Large intestine (tissue), 12 donors: ENCODE results near the gene RPL35A. TPM values are rescaled to one million over a fixed set of nuclear protein-coding genes. Genes with fewer than 3 reads are reported as not detected.
"Not testable (repeated sequence)": the region's sequence is repeated elsewhere in the genome, so short reads cannot be mapped to it uniquely, and the experiment has no call there.

Experiments used
- DNase-seq, 2 donors: peaks; one replicate each; pipeline versions ENCODE4 v3.0.0 to v3.0.0-alpha.2; 2013
- H3K27ac ChIP-seq: one replicate; pipeline ENCODE4 v1.5.1; 2013; ENCODE audit warnings: low read length
- H3K27me3 ChIP-seq: 2 replicates; pipeline ENCODE4 v1.6.1; 2013; ENCODE audit warnings: low read length; ENCODE audit not compliant: control insufficient read depth, insufficient read depth
- H3K36me3 ChIP-seq: 2 replicates; pipeline ENCODE4 v1.6.1; 2013; ENCODE audit warnings: low read length; ENCODE audit not compliant: control insufficient read depth, insufficient read depth
- H3K4me1 ChIP-seq: one replicate; pipeline ENCODE4 v1.6.1; 2013; ENCODE audit warnings: low read length; ENCODE audit not compliant: control insufficient read depth, insufficient read depth
- H3K4me3 ChIP-seq: one replicate; pipeline ENCODE4 v1.5.1; 2013; ENCODE audit warnings: low read length
- H3K9me3 ChIP-seq: one replicate; pipeline ENCODE4 v1.6.1; 2013; ENCODE audit warnings: mild to moderate bottlenecking, low read depth, low read length, moderate library complexity; ENCODE audit not compliant: control insufficient read depth
- WGBS: methylation state at CpG from one replicate; pipeline ENCODE4 v1.1.5; 2013; ENCODE audit warnings: low lambda C conversion rate; ENCODE audit not compliant: insufficient coverage; 5-methylcytosine and 5-hydroxymethylcytosine counted together
- long read RNA-seq, 11 donors: transcript quantifications; one replicate each; lab custom pipeline, GENCODE V29; 2026
- polyA plus RNA-seq: library from polyadenylated mRNA; unstranded; fragments of 120-200 nt; gene quantifications from one replicate; pipeline ENCODE4 v1.2.1, GENCODE V29; 2013

RPL35A gene
- 2,232 TPM for polyA plus RNA-seq
- long read RNA-seq, donor 1, transcript RPL35A-206 (5 exons, 1,444 nt): major isoform, 875 of 2,052 reads
- long read RNA-seq, donor 1, transcript RPL35A-209 (3 exons, 579 nt): minor isoform, 25 of 2,052 reads
- long read RNA-seq, donor 1, transcript RPL35A-207 (2 exons, 687 nt): minor isoform, 79 of 2,052 reads
- long read RNA-seq, donor 1, transcript RPL35A-208 (4 exons, 677 nt): minor isoform, 118 of 2,052 reads
- long read RNA-seq, donor 1, partial matches to known transcripts: 848 of 2,052 reads
- long read RNA-seq, donor 1, other reads (novel, unspliced or antisense): 91 of 2,052 reads
- long read RNA-seq, donor 2, transcript RPL35A-206 (5 exons, 1,444 nt): major isoform, 1,488 of 3,438 reads
- long read RNA-seq, donor 2, transcript RPL35A-209 (3 exons, 579 nt): minor isoform, 27 of 3,438 reads
- long read RNA-seq, donor 2, transcript RPL35A-207 (2 exons, 687 nt): minor isoform, 143 of 3,438 reads
- long read RNA-seq, donor 2, transcript RPL35A-208 (4 exons, 677 nt): minor isoform, 250 of 3,438 reads
- long read RNA-seq, donor 2, partial matches to known transcripts: 1,339 of 3,438 reads
- long read RNA-seq, donor 2, other reads (novel, unspliced or antisense): 161 of 3,438 reads
- long read RNA-seq, donor 3: 0 reads
- long read RNA-seq, donor 4, transcript RPL35A-208 (4 exons, 677 nt): minor isoform, 32 of 567 reads
- long read RNA-seq, donor 4, transcript RPL35A-206 (5 exons, 1,444 nt): major isoform, 216 of 567 reads
- long read RNA-seq, donor 4, transcript RPL35A-207 (2 exons, 687 nt): minor isoform, 22 of 567 reads
- long read RNA-seq, donor 4, partial matches to known transcripts: 272 of 567 reads
- long read RNA-seq, donor 4, other reads (novel, unspliced or antisense): 16 of 567 reads
- long read RNA-seq, donor 5, transcript RPL35A-205 (5 exons, 553 nt): minor isoform, 21 of 1,746 reads
- long read RNA-seq, donor 5, transcript RPL35A-206 (5 exons, 1,444 nt): major isoform, 891 of 1,746 reads
- long read RNA-seq, donor 5, transcript RPL35A-207 (2 exons, 687 nt): minor isoform, 31 of 1,746 reads
- long read RNA-seq, donor 5, transcript RPL35A-208 (4 exons, 677 nt): minor isoform, 82 of 1,746 reads
- long read RNA-seq, donor 5, partial matches to known transcripts: 595 of 1,746 reads
- long read RNA-seq, donor 5, other reads (novel, unspliced or antisense): 106 of 1,746 reads
- long read RNA-seq, donor 6, transcript RPL35A-207 (2 exons, 687 nt): minor isoform, 198 of 3,243 reads
- long read RNA-seq, donor 6, transcript RPL35A-209 (3 exons, 579 nt): minor isoform, 30 of 3,243 reads
- long read RNA-seq, donor 6, transcript RPL35A-208 (4 exons, 677 nt): minor isoform, 209 of 3,243 reads
- long read RNA-seq, donor 6, transcript RPL35A-206 (5 exons, 1,444 nt): major isoform, 1,314 of 3,243 reads
- long read RNA-seq, donor 6, partial matches to known transcripts: 1,335 of 3,243 reads
- long read RNA-seq, donor 6, other reads (novel, unspliced or antisense): 134 of 3,243 reads
- long read RNA-seq, donor 7, transcript RPL35A-207 (2 exons, 687 nt): minor isoform, 50 of 1,812 reads
- long read RNA-seq, donor 7, transcript RPL35A-206 (5 exons, 1,444 nt): major isoform, 845 of 1,812 reads
- long read RNA-seq, donor 7, transcript RPL35A-209 (3 exons, 579 nt): minor isoform, 19 of 1,812 reads
- long read RNA-seq, donor 7, transcript RPL35A-208 (4 exons, 677 nt): minor isoform, 78 of 1,812 reads
- long read RNA-seq, donor 7, partial matches to known transcripts: 713 of 1,812 reads
- long read RNA-seq, donor 7, other reads (novel, unspliced or antisense): 96 of 1,812 reads
- long read RNA-seq, donor 8, transcript RPL35A-205 (5 exons, 553 nt): minor isoform, 36 of 5,414 reads
- long read RNA-seq, donor 8, transcript RPL35A-207 (2 exons, 687 nt): minor isoform, 122 of 5,414 reads
- long read RNA-seq, donor 8, transcript RPL35A-206 (5 exons, 1,444 nt): major isoform, 2,583 of 5,414 reads
- long read RNA-seq, donor 8, transcript RPL35A-208 (4 exons, 677 nt): minor isoform, 203 of 5,414 reads
- long read RNA-seq, donor 8, partial matches to known transcripts: 2,145 of 5,414 reads
- long read RNA-seq, donor 8, other reads (novel, unspliced or antisense): 284 of 5,414 reads
- long read RNA-seq, donor 9, transcript RPL35A-208 (4 exons, 677 nt): minor isoform, 265 of 5,111 reads
- long read RNA-seq, donor 9, transcript RPL35A-209 (3 exons, 579 nt): minor isoform, 49 of 5,111 reads
- long read RNA-seq, donor 9, transcript RPL35A-206 (5 exons, 1,444 nt): major isoform, 1,978 of 5,111 reads
- long read RNA-seq, donor 9, transcript RPL35A-207 (2 exons, 687 nt): minor isoform, 169 of 5,111 reads
- long read RNA-seq, donor 9, partial matches to known transcripts: 2,302 of 5,111 reads
- long read RNA-seq, donor 9, other reads (novel, unspliced or antisense): 311 of 5,111 reads
- long read RNA-seq, donor 10, transcript RPL35A-209 (3 exons, 579 nt): minor isoform, 32 of 4,135 reads
- long read RNA-seq, donor 10, transcript RPL35A-207 (2 exons, 687 nt): minor isoform, 102 of 4,135 reads
- long read RNA-seq, donor 10, transcript RPL35A-208 (4 exons, 677 nt): minor isoform, 157 of 4,135 reads
- long read RNA-seq, donor 10, transcript RPL35A-206 (5 exons, 1,444 nt): major isoform, 1,798 of 4,135 reads
- long read RNA-seq, donor 10, partial matches to known transcripts: 1,780 of 4,135 reads
- long read RNA-seq, donor 10, other reads (novel, unspliced or antisense): 240 of 4,135 reads
- long read RNA-seq, donor 11, transcript RPL35A-206 (5 exons, 1,444 nt): major isoform, 1,010 of 2,352 reads
- long read RNA-seq, donor 11, transcript RPL35A-209 (3 exons, 579 nt): minor isoform, 25 of 2,352 reads
- long read RNA-seq, donor 11, transcript RPL35A-208 (4 exons, 677 nt): minor isoform, 106 of 2,352 reads
- long read RNA-seq, donor 11, transcript RPL35A-207 (2 exons, 687 nt): minor isoform, 91 of 2,352 reads
- long read RNA-seq, donor 11, partial matches to known transcripts: 999 of 2,352 reads
- long read RNA-seq, donor 11, other reads (novel, unspliced or antisense): 96 of 2,352 reads

DNA sequence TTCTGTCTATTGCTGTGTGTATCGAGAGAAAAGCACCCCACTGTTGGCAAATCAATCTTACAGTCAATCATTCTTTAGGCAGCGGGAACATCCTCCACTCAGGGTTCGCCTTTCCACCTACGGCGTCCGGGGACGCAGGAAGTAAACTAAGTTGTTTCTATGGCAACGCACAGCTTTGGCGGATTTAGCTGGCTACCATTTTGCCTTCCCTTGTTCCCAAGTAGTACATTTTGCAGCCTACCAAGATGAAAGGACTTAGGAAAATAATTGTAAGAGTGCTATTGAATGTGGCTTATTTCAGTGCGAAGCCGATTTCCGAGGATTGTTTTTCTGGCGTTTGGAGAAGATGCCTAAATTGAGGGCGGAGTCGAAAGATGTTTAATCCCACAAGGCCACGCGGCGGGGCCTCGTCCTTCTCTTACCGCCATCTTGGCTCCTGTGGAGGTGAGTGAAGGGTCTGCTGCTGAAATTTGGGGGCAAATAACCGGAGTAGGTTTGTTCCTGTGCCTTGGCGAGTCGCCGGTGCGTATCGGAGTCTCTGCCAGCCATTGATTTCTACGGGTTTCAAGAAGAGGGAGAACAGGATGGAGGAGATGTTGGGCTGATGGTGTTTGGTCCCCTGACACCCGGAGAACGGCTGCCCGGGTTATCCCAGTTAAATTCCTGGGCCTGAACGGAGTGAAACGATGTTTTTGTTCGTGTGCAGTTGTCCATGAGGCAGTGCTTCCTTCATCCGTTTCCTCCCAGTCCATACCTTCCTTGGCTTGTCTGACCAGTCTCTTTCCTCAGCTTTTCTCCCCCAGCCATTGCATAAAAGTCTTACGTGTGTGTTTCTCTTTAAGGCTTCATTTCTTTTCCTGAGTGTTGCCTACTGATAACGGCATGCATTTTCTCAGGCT, at the start of gene RPL35A:
TSS of gene RPL35A (plus strand) at position 413 of the 899 bp plus-strand sequence. CDS start 778 bp downstream, outside the sequence.
- H3K36me3 ChIP-seq: peaks cover 40% of the 10 kb centered on the region
- no peaks in the 10 kb centered on the region for H3K9me3 ChIP-seq
- H3K27ac ChIP-seq: peak within 1 kb of the TSS; percentile 80
- peak within 1 kb of the TSS; percentile 86 for H3K4me3 ChIP-seq
- WGBS: 0% methylated on average over 1 of the region's 36 CpGs
- H3K4me1 ChIP-seq: peaks cover 15% of the 10 kb centered on the region
- no peaks in the 10 kb centered on the region for H3K27me3 ChIP-seq
- DNase-seq: peak; percentile 92 to 97

DNA sequence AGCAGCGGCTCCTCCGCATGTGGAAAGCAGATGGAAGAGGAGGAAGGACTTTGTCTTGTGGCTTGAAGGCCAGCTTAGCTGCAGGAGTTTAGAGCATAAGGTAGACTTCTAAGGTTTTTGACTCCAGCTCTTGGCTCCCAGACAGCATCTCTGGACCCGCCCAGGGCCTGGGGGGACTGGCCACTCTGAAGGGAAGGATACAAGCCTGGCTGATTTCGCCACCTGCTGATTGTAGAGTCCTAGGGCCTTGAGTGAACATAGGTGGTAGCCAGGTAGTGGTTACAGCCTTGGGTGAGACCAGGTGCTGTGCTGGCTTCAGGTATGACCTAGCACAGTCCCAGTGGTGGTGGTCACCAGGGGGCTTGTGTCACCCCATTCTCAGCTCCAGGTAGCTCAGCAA, 48.4 kb upstream of the RPL35A start:
- no peak overlapping the region for H3K4me3 ChIP-seq
- no CpG with 5 or more reads among the region's 4 CpGs for WGBS
- no peaks in the 10 kb centered on the region for H3K36me3 ChIP-seq
- no peaks in the 10 kb centered on the region for H3K27me3 ChIP-seq
- DNase-seq: no peak
- H3K4me1 ChIP-seq: no peaks in the 10 kb centered on the region
- H3K9me3 ChIP-seq: no peaks in the 10 kb centered on the region
- no peak overlapping the region for H3K27ac ChIP-seq

- DNase-seq: peak; percentile 70 to 81
- Histone ChIP-seq H3K9me3 (no peaks in the 10 kb centered on the region), H3K4me1 (no peaks in the 10 kb centered on the region), H3K36me3 (no peaks in the 10 kb centered on the region), H3K27me3 (no peaks in the 10 kb centered on the region), H3K27ac (no peak overlapping the region), H3K4me3 (no peak overlapping the region)
- no CpG with 5 or more reads among the region's 17 CpGs for WGBS
Measured at GRCh38 chr3:197906023-197906849, 43.8 kb upstream of the RPL35A start.

DNA sequence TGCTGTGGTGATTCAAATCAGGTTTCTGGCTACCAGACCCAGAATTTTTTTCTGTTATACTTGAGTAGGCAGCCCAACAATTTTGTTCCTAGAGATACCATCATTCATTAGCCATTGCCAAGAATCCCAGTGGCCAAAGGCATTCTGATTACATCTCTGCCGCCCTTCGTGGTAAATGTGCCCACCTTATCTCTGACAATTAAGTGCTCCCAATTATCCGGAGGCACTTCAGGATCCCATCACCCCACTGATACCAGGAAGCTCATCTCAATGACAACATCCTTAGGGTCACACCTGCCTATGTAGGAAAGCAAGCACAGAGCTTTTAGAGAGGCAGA, 43.2 kb upstream of the RPL35A start:
- no peak overlapping the region for H3K27ac ChIP-seq

DNA sequence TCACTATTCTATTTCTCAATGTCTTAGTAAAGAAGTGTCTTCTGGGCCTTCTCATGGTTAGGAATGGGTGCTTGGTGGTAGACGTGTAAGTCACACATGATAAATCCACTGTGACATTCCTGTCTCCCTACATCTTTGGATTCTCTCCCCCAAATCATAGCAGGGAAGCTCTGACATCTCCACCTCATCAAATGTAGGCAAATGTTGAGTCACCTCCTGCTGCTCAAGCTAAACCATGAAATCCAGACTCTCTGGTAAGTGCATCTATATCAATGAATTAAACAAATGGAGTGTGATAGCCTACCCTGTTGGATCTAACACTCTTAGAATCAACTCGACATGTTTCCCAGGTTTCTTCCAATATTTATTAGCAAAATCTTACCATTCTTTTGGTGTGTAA, 42.8 kb upstream of the RPL35A start:
- H3K9me3 ChIP-seq: no peaks in the 10 kb centered on the region

More for the DNA sequence above, 43.2 kb upstream of the RPL35A start:
- Histone ChIP-seq H3K4me3 (no peak overlapping the region), H3K36me3 (no peaks in the 10 kb centered on the region), H3K4me1 (no peaks in the 10 kb centered on the region), H3K9me3 (no peaks in the 10 kb centered on the region), H3K27me3 (no peaks in the 10 kb centered on the region)
- no peak for DNase-seq
- no CpG with 5 or more reads among the region's 3 CpGs for WGBS

DNA sequence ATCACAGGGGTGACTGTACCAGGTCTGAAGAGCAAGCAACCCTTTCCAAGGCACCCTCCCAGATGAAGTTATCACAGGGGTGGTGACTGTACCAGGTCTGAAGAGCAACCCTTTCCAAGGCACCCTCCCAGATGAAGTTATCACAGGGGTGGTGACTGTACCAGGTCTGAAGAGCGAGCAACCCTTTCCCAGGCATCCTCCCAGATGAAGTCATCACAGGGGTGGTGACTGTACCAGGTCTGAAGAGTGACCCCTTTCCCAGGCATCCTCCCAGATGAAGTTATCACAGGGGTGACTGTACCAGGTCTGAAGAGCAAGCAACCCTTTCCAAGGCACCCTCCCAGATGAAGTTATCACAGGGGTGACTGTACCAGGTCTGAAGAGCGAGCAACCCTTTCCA, 41.4 kb upstream of the RPL35A start:
- H3K4me1 ChIP-seq, H3K27ac ChIP-seq, H3K27me3 ChIP-seq, H3K36me3 ChIP-seq, H3K9me3 ChIP-seq, H3K4me3 ChIP-seq, DNase-seq: not testable (repeated sequence)
- no CpG with 5 or more reads among the region's 2 CpGs for WGBS

More for the DNA sequence above, 42.8 kb upstream of the RPL35A start:
- WGBS: no CpG with 5 or more reads among the region's 2 CpGs
- Histone ChIP-seq H3K4me1 (no peaks in the 10 kb centered on the region), H3K27ac (no peak overlapping the region), H3K4me3 (no peak overlapping the region), H3K27me3 (no peaks in the 10 kb centered on the region), H3K36me3 (no peaks in the 10 kb centered on the region)
- DNase-seq: no peak
